Ishikawa (cell line): ENCODE data around the gene TBC1D3D.
"Not testable (repeated sequence)": the region's sequence is repeated elsewhere in the genome, so short reads cannot be mapped to it uniquely, and the experiment has no call there.

Experiments used
- CEBPB ChIP-seq: IDR thresholded peaks from 2 replicates; pipeline ENCODE4 v1.6.1; 2012
- CREB1 ChIP-seq: IDR thresholded peaks from 2 replicates; pipeline ENCODE4 v1.6.1; 2012; ENCODE audit warnings: low read depth
- FOXM1 ChIP-seq: IDR thresholded peaks from 2 replicates; pipeline ENCODE4 v1.6.1; 2012; ENCODE audit warnings: low read depth, borderline replicate concordance
- RAD21 ChIP-seq: IDR thresholded peaks from 2 replicates; pipeline ENCODE4 v1.6.1; 2012; ENCODE audit warnings: low read depth
- YY1 ChIP-seq: IDR thresholded peaks from 2 replicates; pipeline ENCODE4 v1.6.1; 2012; ENCODE audit warnings: low read depth
- ZBTB7A ChIP-seq: IDR thresholded peaks from 2 replicates; pipeline ENCODE4 v1.6.1; 2012; ENCODE audit warnings: low read depth

The TBC1D3D gene

DNA sequence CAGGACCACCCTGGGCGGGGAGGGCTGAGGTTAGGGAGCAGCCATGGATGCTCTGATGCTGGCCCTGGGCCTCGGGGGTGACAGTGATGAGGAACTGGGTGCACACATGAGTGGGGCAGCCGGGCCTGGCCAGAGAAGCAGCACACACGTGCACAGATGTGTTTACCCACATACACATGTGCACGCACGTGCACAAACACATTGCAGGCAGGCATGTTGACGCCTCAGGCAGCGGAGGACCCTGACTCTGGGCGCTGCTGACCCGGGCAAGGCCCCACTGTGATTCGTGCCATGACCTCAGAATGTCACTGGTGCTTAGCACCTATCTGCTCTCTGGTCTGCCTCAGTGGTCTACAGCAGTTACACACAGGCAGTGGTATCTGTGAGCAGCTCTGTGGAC, at the start of gene TBC1D3D:
TSS of gene TBC1D3D (plus strand) at position 301 of the 400 bp plus-strand sequence. CDS start 1,585 bp downstream, outside the sequence.
- TF ChIP-seq FOXM1, CEBPB, CREB1: not testable (repeated sequence)

DNA sequence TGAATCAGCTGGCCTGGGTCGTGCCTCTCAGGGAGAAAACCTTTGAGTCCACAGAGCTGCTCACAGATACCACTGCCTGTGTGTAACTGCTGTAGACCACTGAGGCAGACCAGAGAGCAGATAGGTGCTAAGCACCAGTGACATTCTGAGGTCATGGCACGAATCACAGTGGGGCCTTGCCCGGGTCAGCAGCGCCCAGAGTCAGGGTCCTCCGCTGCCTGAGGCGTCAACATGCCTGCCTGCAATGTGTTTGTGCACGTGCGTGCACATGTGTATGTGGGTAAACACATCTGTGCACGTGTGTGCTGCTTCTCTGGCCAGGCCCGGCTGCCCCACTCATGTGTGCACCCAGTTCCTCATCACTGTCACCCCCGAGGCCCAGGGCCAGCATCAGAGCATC, 14.8 kb upstream of the TBC1D3D start, which contains the start of gene TBC1D3L:
TSS of gene TBC1D3L (minus strand) at position 101 of the 400 bp plus-strand sequence. CDS start 1,540 bp downstream, outside the sequence.
- TF ChIP-seq ZBTB7A, RAD21, YY1: not testable (repeated sequence)
